K562 (cell line): ENCODE measurements around the gene TAF8. TPM values are rescaled to one million over a fixed set of nuclear protein-coding genes. Genes with fewer than 3 reads are reported as not detected.

ENCODE experiments used
- ARID1B ChIP-seq: fragments of 450-650 bp; IDR thresholded peaks from 2 replicates; pipeline ENCODE4 v1.6.1; 2016; ENCODE audit warnings: antibody characterized with exemption, mild to moderate bottlenecking, inconsistent platforms
- CEBPG ChIP-seq, 3 experiments: fragments of 200-800 bp in 1 of 3; sonication (Bioruptor generic) in 1 of 3; sonication (generic) in 1 of 3; formaldehyde crosslinking in 1 of 3; IDR thresholded peaks in 2 of 3; conservative IDR thresholded peaks in 1 of 3; 2 replicates each; pipeline versions ENCODE4 v1.6.1 to v1.8.0; 2016 to 2022; ENCODE audit warnings: missing compliant biosample characterization in 2 of 3, missing genetic modification characterization in 2 of 3, mild to moderate bottlenecking in 1 of 3, missing genetic modification reagents in 1 of 3
- E2F6 ChIP-seq, 2 experiments: IDR thresholded peaks; 2 replicates each; pipeline ENCODE4 v1.6.1; 2011; ENCODE audit warnings: borderline replicate concordance in 1 of 2, control low read depth in 1 of 2, low read depth in 1 of 2, low read length in 1 of 2, mild to moderate bottlenecking in 1 of 2, mixed read lengths in 1 of 2, moderate library complexity in 1 of 2; ENCODE audit not compliant: insufficient read depth in 1 of 2, insufficient read length in 1 of 2, poor library complexity in 1 of 2, severe bottlenecking in 1 of 2; ENCODE audit errors: extremely low read depth in 1 of 2
- ETV5 ChIP-seq: sonication (generic); formaldehyde crosslinking; IDR thresholded peaks from 2 replicates; pipeline ENCODE4 v1.4.0; 2020; ENCODE audit warnings: low read depth, mild to moderate bottlenecking, missing genetic modification reagents
- MTA2 ChIP-seq: fragments of 450-650 bp; IDR thresholded peaks from 2 replicates; pipeline ENCODE4 v1.6.1; 2016; ENCODE audit warnings: low read depth
- POLR2G ChIP-seq: fragments of 200-400 bp; formaldehyde crosslinking; IDR thresholded peaks from 2 replicates; pipeline ENCODE4 v1.6.1; 2017; ENCODE audit warnings: low read depth, mild to moderate bottlenecking, antibody characterized with exemption, low read length, moderate library complexity
- RBM15 ChIP-seq: fragments of 200-400 bp; formaldehyde crosslinking; IDR thresholded peaks from 2 replicates; pipeline ENCODE4 v1.6.1; 2018; ENCODE audit warnings: mild to moderate bottlenecking, low read length, moderate library complexity; ENCODE audit not compliant: insufficient read depth
- RCOR1 ChIP-seq, 2 experiments: IDR thresholded peaks; 2 replicates each; pipeline ENCODE4 v1.6.1; 2012; ENCODE audit warnings: low read depth in 2 of 2, low read length in 2 of 2, borderline replicate concordance in 1 of 2, improper control_type of control experiment in 1 of 2
- REST ChIP-seq, 2 experiments: fragments of 450-650 bp; formaldehyde crosslinking in 1 of 2; IDR thresholded peaks; 2 replicates each; pipeline versions ENCODE4 v1.4.0 to v1.6.1; 2014 to 2020; ENCODE audit warnings: mild to moderate bottlenecking in 2 of 2, borderline replicate concordance in 1 of 2, low read depth in 1 of 2
- ZBTB17 ChIP-seq: fragments of 450-650 bp; formaldehyde crosslinking; IDR thresholded peaks from 2 replicates; pipeline ENCODE4 v1.4.0; 2020; ENCODE audit warnings: mild to moderate bottlenecking
- ZBTB7A ChIP-seq: IDR thresholded peaks from 2 replicates; pipeline ENCODE4 v1.6.1; 2011; ENCODE audit warnings: low read depth, mild to moderate bottlenecking, low read length, moderate library complexity, borderline replicate concordance; ENCODE audit not compliant: control insufficient read depth
- ZEB2 ChIP-seq: fragments of 450-650 bp; IDR thresholded peaks from 2 replicates; pipeline ENCODE4 v1.6.1; 2016
- ZNF449 ChIP-seq: fragments of 250-450 bp; sonication (Bioruptor Pico); IDR thresholded peaks from 2 replicates; pipeline ENCODE4 v1.8.0; 2022; ENCODE audit warnings: moderate library complexity, mild to moderate bottlenecking, inconsistent platforms
- ZNF644 ChIP-seq: fragments of 200-800 bp; sonication (Bioruptor generic); IDR thresholded peaks from 2 replicates; pipeline ENCODE4 v1.6.1; 2016; ENCODE audit warnings: low read depth, missing genetic modification characterization, missing compliant biosample characterization
- polyA plus RNA-seq, 8 experiments: library from polyadenylated mRNA; depleted of rRNA in 4 of 8; stranded (reverse) in 5 of 8; unstranded in 3 of 8; fragments of >200 nt; fragmentation: Nextera tagmentation in 2 of 8; fragmentation: Illumina TruSeq in 1 of 8; extraction: Ambion mirVana in 2 of 8; extraction: Trizol in 1 of 8; gene quantifications; 2 replicates each; pipeline versions ENCODE4 v1.2.1 to v1.2.3, GENCODE V29; 2011 to 2014; ENCODE audit warnings: inconsistent platforms in 1 of 8, missing spikeins in 1 of 8
- total RNA-seq, 7 experiments: library from RNA; depleted of rRNA in 6 of 7; stranded (reverse); fragments of >200 nt in 6 of 7; fragmentation: Illumina TruSeq in 2 of 7; extraction: Trizol in 2 of 7; gene quantifications; 2 replicates each; pipeline versions ENCODE4 v1.2.1 to v1.2.3, GENCODE V29; 2011 to 2021; ENCODE audit warnings: low replicate concordance in 1 of 7

TAF8 gene
- total and polyA plus RNA-seq, 9 of the 15 experiments (the other 6 are each of a cell fraction or from before 2014, with no cell fraction given): 29.4 to 84.0 (median 52.6) TPM

- TF ChIP-seq ZNF449 (CRISPR knock-in tag) (no peak), ZNF644 (tag) (0 out of 2 replicates have a peak, but pooled peaks have one; percentile 39), ZEB2 (peak; percentile 82), ZBTB7A (peak; percentile 99), ETV5 (0 out of 2 replicates have a peak, but pooled peaks have one; percentile 30), CEBPG (CRISPR knock-in tag; IDR thresholded peaks at IDR 0.05) (no peak), CEBPG (tag; conservative IDR thresholded peaks at IDR 0.05 in 1 of 2, IDR thresholded peaks at IDR 0.05 in 1 of 2) (peak in 1 of 2 experiments; percentile 23; a peak in 1 of 4 replicates), ARID1B (peak; percentile 58), RCOR1 (IDR thresholded peaks at IDR 0.05; ENCODE audit: borderline replicate concordance in 1 of 2, low read depth in 2 of 2, low read length in 2 of 2) (peak in 1 of 2 experiments; percentile 48; a peak in 2 of 4 replicates), POLR2G (peak; percentile 98), REST (IDR thresholded peaks at IDR 0.05; ENCODE audit: borderline replicate concordance) (peak; percentile 88), REST (CRISPR knock-in tag; IDR thresholded peaks at IDR 0.05; ENCODE audit: low read depth) (0 out of 2 replicates have a peak, but pooled peaks have one; percentile 81), RBM15 (no peak), ZBTB17 (CRISPR knock-in tag) (0 out of 2 replicates have a peak, but pooled peaks have one; percentile 13), MTA2 (0 out of 2 replicates have a peak, but pooled peaks have one; percentile 37), E2F6 (IDR thresholded peaks at IDR 0.05; ENCODE audit: borderline replicate concordance in 1 of 2, extremely low read depth in 1 of 2, insufficient read depth in 1 of 2, insufficient read length in 1 of 2, low read depth in 1 of 2, low read length in 1 of 2, poor library complexity in 1 of 2, severe bottlenecking in 1 of 2) (peak; percentile 89 to 90)
Measured at GRCh38 chr6:42104095-42104803, 53.9 kb downstream of the TAF8 start (continued).
